NCI-H510A treated with DMSO at 0.1 percent for 48 hours (cell line): ENCODE data around the gene CPO.
"Not testable (repeated sequence)": the region's sequence is repeated elsewhere in the genome, so short reads cannot be mapped to it uniquely, and the experiment has no call there.

ENCODE experiments used
- DNase-seq: peaks from one replicate; lab custom pipeline; 2025; lab: John Stamatoyannopoulos, UW

CPO gene

GRCh38 chr2:206939340-206939739, at the start of gene CPO:
CPO (plus strand) TSS chr2:206939518; CDS start chr2:206939600, 82 bp downstream.
- DNase-seq = no peak

GRCh38 chr2:206890179-206890578, 49.1 kb upstream of the CPO start:
- no peak for DNase-seq

- no peak for DNase-seq
Observed at GRCh38 chr2:206890926-206891325, 48.4 kb upstream of the CPO start.

- DNase-seq = no peak
Observed at GRCh38 chr2:206915121-206915520, 24.2 kb upstream of the CPO start.

- DNase-seq = no peak
Observed at GRCh38 chr2:206918263-206918662, 21.1 kb upstream of the CPO start.

- DNase-seq = no peak
Observed at GRCh38 chr2:206920310-206920709, 19.0 kb upstream of the CPO start.

GRCh38 chr2:206920951-206921350, 18.4 kb upstream of the CPO start:
- no peak for DNase-seq

- no peak for DNase-seq
Observed at GRCh38 chr2:206921529-206921928, 17.8 kb upstream of the CPO start.

- no peak for DNase-seq
Observed at GRCh38 chr2:206935991-206936842, 3.1 kb upstream of the CPO start.

- DNase-seq = no peak
Observed at GRCh38 chr2:206936843-206937230, 2.5 kb upstream of the CPO start.

- DNase-seq = no peak
Observed at GRCh38 chr2:206937555-206937954, 1.8 kb upstream of the CPO start.

GRCh38 chr2:206940546-206940945, 1.2 kb downstream of the CPO start:
- DNase-seq = no peak

GRCh38 chr2:206942592-206943478, 3.5 kb downstream of the CPO start:
- no peak for DNase-seq

- not testable (repeated sequence) for DNase-seq
Observed at GRCh38 chr2:206953404-206953803, 14.1 kb downstream of the CPO start.

- no peak for DNase-seq
Observed at GRCh38 chr2:206955253-206955652, 15.9 kb downstream of the CPO start.

- no peak for DNase-seq
Observed at GRCh38 chr2:206958261-206958660, 18.9 kb downstream of the CPO start.

GRCh38 chr2:206962966-206963365, 23.6 kb downstream of the CPO start:
- peak; percentile 8 for DNase-seq

GRCh38 chr2:206968134-206969086, 29.1 kb downstream of the CPO start:
- no peak for DNase-seq

GRCh38 chr2:206969192-206969591, 29.9 kb downstream of the CPO start:
- no peak for DNase-seq

- DNase-seq = no peak
Observed at GRCh38 chr2:206970589-206971360, 31.5 kb downstream of the CPO start.

GRCh38 chr2:206971805-206972204, 32.5 kb downstream of the CPO start:
- no peak for DNase-seq
